Breast epithelium (tissue), 4 donors: Measurements from ENCODE around the gene CACFD1. TPM values are rescaled to one million over a fixed set of nuclear protein-coding genes. Genes with fewer than 3 reads are reported as not detected.

Experiments used
- DNase-seq, 2 donors: peaks; one replicate each; pipeline ENCODE4 v3.0.0-alpha.2; 2019; ENCODE audit warnings: low spot score in 2 of 2
- H3K27ac ChIP-seq, 2 donors: fragments of 200-600 bp; sonication (generic) in 1 of 2; one replicate each; pipeline ENCODE4 v1.5.1; 2016 to 2019; ENCODE audit warnings: mild to moderate bottlenecking in 1 of 2
- H3K27me3 ChIP-seq, 2 donors: fragments of 200-600 bp; sonication (generic) in 1 of 2; one replicate each; pipeline versions ENCODE4 v1.5.1 to v1.6.0; 2017 to 2019; ENCODE audit warnings: control low read depth in 1 of 2, mild to moderate bottlenecking in 1 of 2
- H3K36me3 ChIP-seq: fragments of 200-600 bp; one replicate; pipeline ENCODE4 v1.5.1; 2019
- H3K4me1 ChIP-seq, 2 donors: fragments of 200-600 bp; sonication (generic); one replicate each; pipeline ENCODE4 v1.5.1; 2016 to 2019; ENCODE audit warnings: control low read depth in 1 of 2
- H3K4me3 ChIP-seq, 3 donors: fragments of 200-600 bp; sonication (generic); 1 replicate in 2 of 3; 2 replicates in 1 of 3; pipeline ENCODE4 v1.5.1; 2016 to 2019; ENCODE audit warnings: mild to moderate bottlenecking in 3 of 3, moderate library complexity in 2 of 3
- H3K9me3 ChIP-seq, 2 donors: fragments of 200-600 bp; sonication (generic) in 1 of 2; one replicate each; pipeline ENCODE4 v1.5.1; 2016 to 2019; ENCODE audit warnings: control low read depth in 1 of 2
- POLR2A ChIP-seq: fragments of 450-650 bp; IDR thresholded peaks from one replicate; pipeline ENCODE4 v1.6.1; 2016; ENCODE audit warnings: antibody characterized with exemption, mild to moderate bottlenecking, moderate library complexity
- POLR2AphosphoS5 ChIP-seq, 3 donors: sonication (generic); formaldehyde crosslinking; IDR thresholded peaks; one replicate each; pipeline ENCODE4 v1.6.1; 2017; ENCODE audit warnings: antibody characterized with exemption in 3 of 3
- intact Hi-C: fragments of 100-400 bp; cut with DNase I; formaldehyde crosslinking; loops from one replicate; pipeline ENCODE4 v1.15.1; 2023; ENCODE audit warnings: low total_unique reads
- total RNA-seq, 3 donors: library from RNA; depleted of rRNA; stranded (reverse); fragments of >200 nt; gene quantifications; one replicate each; pipeline ENCODE4 v1.1.0, GENCODE V29; 2016
- TF ChIP-seq, protein P1 (sequence below), 3 donors: fragments of 450-650 bp; IDR thresholded peaks; one replicate each; pipeline ENCODE4 v1.5.1; 2016 to 2017; ENCODE audit warnings: antibody characterized with exemption in 3 of 3, mild to moderate bottlenecking in 3 of 3, moderate library complexity in 3 of 3

The CACFD1 gene
- total RNA-seq, 3 donors from 2014 or later = 5.0 to 19.5 (median 13.4) TPM

DNA sequence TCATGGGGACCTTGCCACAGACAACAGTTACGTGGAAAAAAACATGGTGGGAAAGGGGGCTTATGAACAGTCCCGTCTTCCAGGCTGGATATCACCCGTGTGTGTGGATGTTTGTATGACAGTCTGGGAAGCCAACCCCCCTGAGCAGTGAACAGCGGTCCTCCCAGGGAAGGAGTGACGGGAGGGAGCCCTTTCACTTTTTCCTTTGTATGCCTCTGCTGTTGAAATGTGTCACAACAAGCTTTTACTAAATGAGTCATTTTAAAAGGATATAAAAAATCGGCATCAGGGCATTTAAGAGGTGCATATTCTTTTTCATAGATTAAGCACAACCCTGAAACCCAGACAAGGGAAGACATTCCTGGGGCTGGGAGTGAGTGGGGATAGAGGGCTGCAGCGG, 59.9 kb downstream of the CACFD1 start:
- no peak for TF ChIP-seq POLR2A
- TF ChIP-seq, protein P1, sequence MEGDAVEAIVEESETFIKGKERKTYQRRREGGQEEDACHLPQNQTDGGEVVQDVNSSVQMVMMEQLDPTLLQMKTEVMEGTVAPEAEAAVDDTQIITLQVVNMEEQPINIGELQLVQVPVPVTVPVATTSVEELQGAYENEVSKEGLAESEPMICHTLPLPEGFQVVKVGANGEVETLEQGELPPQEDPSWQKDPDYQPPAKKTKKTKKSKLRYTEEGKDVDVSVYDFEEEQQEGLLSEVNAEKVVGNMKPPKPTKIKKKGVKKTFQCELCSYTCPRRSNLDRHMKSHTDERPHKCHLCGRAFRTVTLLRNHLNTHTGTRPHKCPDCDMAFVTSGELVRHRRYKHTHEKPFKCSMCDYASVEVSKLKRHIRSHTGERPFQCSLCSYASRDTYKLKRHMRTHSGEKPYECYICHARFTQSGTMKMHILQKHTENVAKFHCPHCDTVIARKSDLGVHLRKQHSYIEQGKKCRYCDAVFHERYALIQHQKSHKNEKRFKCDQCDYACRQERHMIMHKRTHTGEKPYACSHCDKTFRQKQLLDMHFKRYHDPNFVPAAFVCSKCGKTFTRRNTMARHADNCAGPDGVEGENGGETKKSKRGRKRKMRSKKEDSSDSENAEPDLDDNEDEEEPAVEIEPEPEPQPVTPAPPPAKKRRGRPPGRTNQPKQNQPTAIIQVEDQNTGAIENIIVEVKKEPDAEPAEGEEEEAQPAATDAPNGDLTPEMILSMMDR (IDR thresholded peaks at IDR 0.05) = no peak
- no peak for TF ChIP-seq POLR2AphosphoS5 (IDR thresholded peaks at IDR 0.05)
- DNase-seq = no peak
- Histone ChIP-seq H3K27me3 (peaks cover 0 to 4% of the 10 kb centered on the region in 2 donors), H3K27ac (no peak overlapping the region), H3K36me3 (no peaks in the 10 kb centered on the region), H3K9me3 (no peaks in the 10 kb centered on the region), H3K4me1 (no peaks in the 10 kb centered on the region), H3K4me3 (no peak overlapping the region)
- intact Hi-C loops = no loop called here

DNA sequence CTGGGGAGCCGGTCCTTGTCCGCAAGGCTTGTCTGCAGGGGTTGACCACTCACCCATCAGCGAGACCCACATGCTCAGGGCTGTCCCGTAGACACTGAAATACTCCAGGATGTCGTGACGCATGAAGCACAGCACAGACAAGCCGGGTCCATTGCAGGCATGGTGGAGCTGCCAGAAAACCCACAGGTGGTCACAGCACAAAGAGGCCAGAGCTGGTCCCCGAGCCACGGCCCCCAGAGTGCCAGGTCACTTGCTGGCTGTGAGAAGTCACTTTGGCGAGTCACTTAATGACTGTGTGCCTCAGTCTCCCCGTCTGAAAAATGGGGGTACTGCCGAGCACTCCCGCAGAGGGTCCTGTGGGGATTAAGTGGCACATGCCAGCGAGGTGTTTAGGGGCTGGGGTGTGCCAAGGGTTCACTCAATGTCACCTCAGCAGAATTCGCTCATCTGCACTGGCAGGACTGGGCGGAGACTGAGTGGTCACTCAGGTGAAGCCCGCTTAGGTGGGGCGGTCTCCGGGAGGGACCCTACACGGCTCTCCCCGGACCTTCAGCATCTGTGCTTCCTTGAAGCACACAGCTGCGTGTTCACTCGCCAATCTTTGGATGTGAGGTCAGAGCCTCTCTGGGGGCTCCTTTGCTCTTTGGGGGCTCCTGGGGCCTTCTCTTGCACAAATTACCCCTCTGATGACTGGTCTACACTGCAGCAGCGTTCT, 60.5 kb downstream of the CACFD1 start:
- Histone ChIP-seq H3K9me3 (no peaks in the 10 kb centered on the region), H3K4me3 (no peak overlapping the region), H3K27me3 (no peaks in the 10 kb centered on the region), H3K36me3 (no peaks in the 10 kb centered on the region), H3K4me1 (no peaks in the 10 kb centered on the region), H3K27ac (no peak overlapping the region)
- intact Hi-C loops = no loop called here
- TF ChIP-seq POLR2A (no peak), POLR2AphosphoS5 (IDR thresholded peaks at IDR 0.05) (no peak)
- TF ChIP-seq, protein P1 (IDR thresholded peaks at IDR 0.05) = no peak
- DNase-seq = no peak

Other genes starting within 250 kb of the CACFD1 start
- gene ABO, start 184.8 kb upstream of the CACFD1 start, total RNA-seq = 1 to 10 TPM; 1.1 to 3.9 (median 2.8) TPM
- gene SURF6, start 123.8 kb upstream of the CACFD1 start, total RNA-seq = 10 to 100 TPM; 12.8 to 29.0 (median 23.3) TPM
- gene MED22, start 111.8 kb upstream of the CACFD1 start, total RNA-seq = 10 to 100 TPM; 19.2 to 32.2 (median 31.1) TPM
- 1,000 to 10,000 TPM; 2,020 to 2,813 (median 2,212) TPM for gene RPL7A, start 111.8 kb upstream of the CACFD1 start, total RNA-seq
- 10 to 100 TPM; 45.9 to 61.4 (median 46.8) TPM for gene SURF1, start 103.5 kb upstream of the CACFD1 start, total RNA-seq
- gene SURF2, start 103.4 kb upstream of the CACFD1 start, total RNA-seq = 10 to 100 TPM; 16.7 to 25.9 (median 25.2) TPM
- gene SURF4, start 83.9 kb upstream of the CACFD1 start, total RNA-seq = 100 to 1,000 TPM; 109 to 164 (median 133) TPM
- 1 to 10 TPM in 1 of 3 donors, under 1 TPM in 2; 0.59 to 3.9 (median 0.96) TPM for gene STKLD1, start 83.6 kb upstream of the CACFD1 start, total RNA-seq
- gene REXO4, start 42.0 kb upstream of the CACFD1 start, total RNA-seq = 10 to 100 TPM; 14.2 to 20.5 (median 18.7) TPM
- gene ADAMTS13, start 37.6 kb upstream of the CACFD1 start, total RNA-seq = 1 to 10 TPM in 1 of 3 donors, under 1 TPM in 2; 0.88 to 2.9 (median 0.96) TPM
- 1 to 10 TPM; 1.8 to 2.0 (median 1.8) TPM for gene SLC2A6, start 19.1 kb downstream of the CACFD1 start, total RNA-seq
- not detected for gene MYMK, start 65.0 kb downstream of the CACFD1 start, total RNA-seq
- gene ADAMTSL2, start 74.7 kb downstream of the CACFD1 start, total RNA-seq = under 1 TPM; 0.33 to 0.80 (median 0.44) TPM
- not detected for gene FAM163B, start 149.4 kb downstream of the CACFD1 start, total RNA-seq
- gene DBH, start 176.4 kb downstream of the CACFD1 start, total RNA-seq = not detected